ENCODE results near the gene GPR146. TPM values are rescaled to one million over a fixed set of nuclear protein-coding genes. Genes with fewer than 3 reads are reported as not detected.

GPR146 gene
- total and polyA plus RNA-seq, 9 of the 15 experiments (the other 6 are each of a cell fraction or from before 2014, with no cell fraction given), result 0.22 to 3.6 (median 0.64) TPM; not detected in 2

- TF ChIP-seq ZNF318 (IDR thresholded peaks at IDR 0.05; ENCODE audit: borderline replicate concordance in 1 of 2, low read depth in 1 of 2), result no peak
- TF ChIP-seq HMG20B (CRISPR knock-in tag; IDR thresholded peaks at IDR 0.05), result no peak
- TF ChIP-seq, protein P1, sequence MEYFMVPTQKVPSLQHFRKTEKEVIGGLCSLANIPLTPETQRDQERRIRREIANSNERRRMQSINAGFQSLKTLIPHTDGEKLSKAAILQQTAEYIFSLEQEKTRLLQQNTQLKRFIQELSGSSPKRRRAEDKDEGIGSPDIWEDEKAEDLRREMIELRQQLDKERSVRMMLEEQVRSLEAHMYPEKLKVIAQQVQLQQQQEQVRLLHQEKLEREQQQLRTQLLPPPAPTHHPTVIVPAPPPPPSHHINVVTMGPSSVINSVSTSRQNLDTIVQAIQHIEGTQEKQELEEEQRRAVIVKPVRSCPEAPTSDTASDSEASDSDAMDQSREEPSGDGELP (CRISPR knock-in tag; IDR thresholded peaks at IDR 0.05; ENCODE audit: borderline replicate concordance), result peak; percentile 53; the same call in 1 of the 2 replicates
- TF ChIP-seq ZNF41 (CRISPR knock-in tag; conservative IDR thresholded peaks at IDR 0.05), result no peak
- no peak for TF ChIP-seq BRD4 (IDR thresholded peaks at IDR 0.05)
- no peak for TF ChIP-seq CBX5 (IDR thresholded peaks at IDR 0.05; ENCODE audit: borderline replicate concordance, low read depth)
- no peak for TF ChIP-seq ZFPM2 (CRISPR knock-in tag; IDR thresholded peaks at IDR 0.05)
- no peak for TF ChIP-seq ZKSCAN3 (CRISPR knock-in tag; IDR thresholded peaks at IDR 0.05)
- no peak for TF ChIP-seq SUPT5H (IDR thresholded peaks at IDR 0.05)
- no peak for TF ChIP-seq TCF7 (IDR thresholded peaks at IDR 0.05; ENCODE audit: borderline replicate concordance)
- TF ChIP-seq NONO (IDR thresholded peaks at IDR 0.05; ENCODE audit: low read depth in 2 of 2, low read length in 1 of 2), result no peak
- TF ChIP-seq ZFP91 (CRISPR knock-in tag; IDR thresholded peaks at IDR 0.05), result no peak
- TF ChIP-seq NFXL1 (CRISPR knock-in tag; IDR thresholded peaks at IDR 0.05), result no peak
- TF ChIP-seq BCL6 (CRISPR knock-in tag; IDR thresholded peaks at IDR 0.05), result no peak
- TF ChIP-seq ATF7 (IDR thresholded peaks at IDR 0.05), result peak; percentile 57; the same call in 1 of the 2 replicates
- no peak for TF ChIP-seq ZSCAN32 (CRISPR knock-in tag; IDR thresholded peaks at IDR 0.05)
- TF ChIP-seq WHSC1 (IDR thresholded peaks at IDR 0.05; ENCODE audit: low read length), result no peak
- no peak for TF ChIP-seq KHSRP (IDR thresholded peaks at IDR 0.05)
Measured at GRCh38 chr7:1086588-1087464, 42.5 kb downstream of the GPR146 start (continued).
